H1 (cell line): ENCODE results near the gene FOXO1.

Experiments
- KDM1A ChIP-seq: fragments of 200-600, 300-600 bp; sonication (generic); IDR thresholded peaks from 2 replicates; pipeline ENCODE4 v1.7.1; 2016; ENCODE audit warnings: mild to moderate bottlenecking, low read length, borderline replicate concordance
- MAFK ChIP-seq: IDR thresholded peaks from 2 replicates; pipeline ENCODE4 v1.6.1; 2012; ENCODE audit warnings: low read depth, mild to moderate bottlenecking, improper control_type of control experiment, low read length
- NANOG ChIP-seq: IDR thresholded peaks from 2 replicates; pipeline ENCODE4 v1.6.1; 2011; ENCODE audit warnings: low read length, low read depth, mild to moderate bottlenecking, inconsistent platforms; ENCODE audit not compliant: insufficient read depth, poor library complexity, severe bottlenecking
- POLR2A ChIP-seq, 2 experiments: IDR thresholded peaks; 1 replicate in 1 of 2; 2 replicates in 1 of 2; pipeline ENCODE4 v1.6.1; 2011; ENCODE audit warnings: low read depth in 2 of 2, low read length in 2 of 2, mild to moderate bottlenecking in 2 of 2; ENCODE audit errors: control extremely low read depth in 1 of 2
- POLR2AphosphoS5 ChIP-seq: IDR thresholded peaks from 2 replicates; pipeline ENCODE4 v1.6.1; 2011; ENCODE audit warnings: low read depth, low read length
- RAD21 ChIP-seq, 2 experiments: IDR thresholded peaks in 1 of 2; conservative IDR thresholded peaks in 1 of 2; 2 replicates each; pipeline ENCODE4 v1.6.1; 2011; ENCODE audit warnings: low read depth in 2 of 2, low read length in 2 of 2, improper control_type of control experiment in 1 of 2, inconsistent platforms in 1 of 2, mild to moderate bottlenecking in 1 of 2, moderate library complexity in 1 of 2
- RBBP5 ChIP-seq: IDR thresholded peaks from 2 replicates; pipeline ENCODE4 v1.7.1; 2012; ENCODE audit warnings: low read depth, mild to moderate bottlenecking, inconsistent platforms, low read length, moderate library complexity, borderline replicate concordance
- RFX5 ChIP-seq: IDR thresholded peaks from 2 replicates; pipeline ENCODE4 v1.6.1; 2011; ENCODE audit warnings: low read depth, low read length, improper control_type of control experiment, borderline replicate concordance
- SP1 ChIP-seq: IDR thresholded peaks from 2 replicates; pipeline ENCODE4 v1.6.1; 2011; ENCODE audit warnings: low read depth, low read length
- TEAD4 ChIP-seq: IDR thresholded peaks from 2 replicates; pipeline ENCODE4 v1.6.1; 2012; ENCODE audit warnings: low read depth, low read length, inconsistent platforms, mixed read lengths
- TF ChIP-seq, protein P1 (sequence below), 3 experiments: IDR thresholded peaks; 1 replicate in 2 of 3; 2 replicates in 1 of 3; pipeline versions ENCODE4 v1.5.1 to v1.6.1; 2011; ENCODE audit warnings: low read length in 3 of 3, mild to moderate bottlenecking in 3 of 3, inconsistent platforms in 2 of 3, low read depth in 1 of 3, moderate library complexity in 1 of 3; ENCODE audit not compliant: insufficient read depth in 1 of 3; ENCODE audit errors: control extremely low read depth in 1 of 3

DNA sequence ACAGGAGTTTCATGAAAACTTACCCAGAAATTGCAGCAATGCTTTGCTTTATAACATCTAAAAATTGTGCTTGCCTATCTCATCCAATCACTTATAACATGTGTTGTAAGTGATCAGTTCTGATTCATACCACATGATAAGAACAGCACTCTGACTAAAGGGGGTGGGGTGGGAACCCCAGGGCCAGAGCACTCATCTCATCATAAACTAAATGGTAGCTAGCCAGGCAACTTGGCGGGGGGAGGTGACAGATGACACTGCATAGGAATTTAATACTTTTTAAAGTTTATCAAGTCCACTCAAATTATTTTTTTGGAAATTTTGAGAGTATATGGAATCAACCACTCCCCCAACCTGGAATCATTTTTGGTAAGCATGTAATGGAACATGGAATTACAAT is 42.1 kb downstream of the FOXO1 start:
- TF ChIP-seq POLR2A (IDR thresholded peaks at IDR 0.05; ENCODE audit: control extremely low read depth in 1 of 2, low read depth in 2 of 2, low read length in 2 of 2) = no peak
- TF ChIP-seq, protein P1, sequence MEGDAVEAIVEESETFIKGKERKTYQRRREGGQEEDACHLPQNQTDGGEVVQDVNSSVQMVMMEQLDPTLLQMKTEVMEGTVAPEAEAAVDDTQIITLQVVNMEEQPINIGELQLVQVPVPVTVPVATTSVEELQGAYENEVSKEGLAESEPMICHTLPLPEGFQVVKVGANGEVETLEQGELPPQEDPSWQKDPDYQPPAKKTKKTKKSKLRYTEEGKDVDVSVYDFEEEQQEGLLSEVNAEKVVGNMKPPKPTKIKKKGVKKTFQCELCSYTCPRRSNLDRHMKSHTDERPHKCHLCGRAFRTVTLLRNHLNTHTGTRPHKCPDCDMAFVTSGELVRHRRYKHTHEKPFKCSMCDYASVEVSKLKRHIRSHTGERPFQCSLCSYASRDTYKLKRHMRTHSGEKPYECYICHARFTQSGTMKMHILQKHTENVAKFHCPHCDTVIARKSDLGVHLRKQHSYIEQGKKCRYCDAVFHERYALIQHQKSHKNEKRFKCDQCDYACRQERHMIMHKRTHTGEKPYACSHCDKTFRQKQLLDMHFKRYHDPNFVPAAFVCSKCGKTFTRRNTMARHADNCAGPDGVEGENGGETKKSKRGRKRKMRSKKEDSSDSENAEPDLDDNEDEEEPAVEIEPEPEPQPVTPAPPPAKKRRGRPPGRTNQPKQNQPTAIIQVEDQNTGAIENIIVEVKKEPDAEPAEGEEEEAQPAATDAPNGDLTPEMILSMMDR (IDR thresholded peaks at IDR 0.05; ENCODE audit: control extremely low read depth in 1 of 3, insufficient read depth in 1 of 3, low read depth in 1 of 3, low read length in 3 of 3) = no peak
- no peak for TF ChIP-seq NANOG
- TF ChIP-seq MAFK = no peak
- no peak for TF ChIP-seq RAD21 (IDR thresholded peaks at IDR 0.05 in 1 of 2, conservative IDR thresholded peaks at IDR 0.05 in 1 of 2; ENCODE audit: low read depth in 2 of 2, low read length in 2 of 2)
- TF ChIP-seq KDM1A = no peak
- no peak for TF ChIP-seq POLR2AphosphoS5
- no peak for TF ChIP-seq RFX5
- TF ChIP-seq RBBP5 = no peak
- no peak for TF ChIP-seq TEAD4
- no peak for TF ChIP-seq SP1
